Stimulated activated naive CD4-positive, alpha-beta T cell treated with Interleukin-2 at 50 U/mL for 16 hours (primary cell): ENCODE data around the gene DAAM1.

Experiments
- DNase-seq: peaks from one replicate; lab custom pipeline; 2025; lab: John Stamatoyannopoulos, UW

The DAAM1 gene

DNA sequence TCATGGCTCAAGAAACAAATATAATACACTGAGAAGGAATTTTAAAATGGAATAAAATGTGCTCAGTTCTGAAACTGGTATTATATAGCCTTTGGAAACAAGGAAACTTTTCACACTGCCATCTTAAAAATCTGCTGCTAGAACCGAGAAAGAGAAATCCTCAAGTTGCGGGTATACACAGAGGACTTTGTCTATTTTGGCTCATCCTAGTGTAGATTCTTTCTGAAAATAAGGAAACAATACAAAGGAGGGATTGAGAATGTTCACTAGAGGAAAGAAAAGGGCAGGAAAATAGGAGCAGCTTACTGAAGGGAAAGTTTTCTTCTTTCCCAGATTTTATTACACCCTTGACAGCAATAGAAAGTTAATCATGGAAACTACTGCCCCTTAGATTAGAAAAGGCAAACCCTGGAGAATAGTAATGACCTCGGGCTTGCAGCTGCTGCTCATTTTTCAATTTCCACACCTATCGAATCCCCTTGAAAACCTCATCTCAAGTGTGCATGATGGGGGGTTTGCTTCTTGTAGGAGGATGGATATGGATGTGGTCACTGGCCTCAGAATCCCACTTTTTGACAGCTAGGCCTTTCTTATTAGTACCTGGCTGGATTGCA, 104.6 kb downstream of the DAAM1 start:
- DNase-seq, result no peak

DNA sequence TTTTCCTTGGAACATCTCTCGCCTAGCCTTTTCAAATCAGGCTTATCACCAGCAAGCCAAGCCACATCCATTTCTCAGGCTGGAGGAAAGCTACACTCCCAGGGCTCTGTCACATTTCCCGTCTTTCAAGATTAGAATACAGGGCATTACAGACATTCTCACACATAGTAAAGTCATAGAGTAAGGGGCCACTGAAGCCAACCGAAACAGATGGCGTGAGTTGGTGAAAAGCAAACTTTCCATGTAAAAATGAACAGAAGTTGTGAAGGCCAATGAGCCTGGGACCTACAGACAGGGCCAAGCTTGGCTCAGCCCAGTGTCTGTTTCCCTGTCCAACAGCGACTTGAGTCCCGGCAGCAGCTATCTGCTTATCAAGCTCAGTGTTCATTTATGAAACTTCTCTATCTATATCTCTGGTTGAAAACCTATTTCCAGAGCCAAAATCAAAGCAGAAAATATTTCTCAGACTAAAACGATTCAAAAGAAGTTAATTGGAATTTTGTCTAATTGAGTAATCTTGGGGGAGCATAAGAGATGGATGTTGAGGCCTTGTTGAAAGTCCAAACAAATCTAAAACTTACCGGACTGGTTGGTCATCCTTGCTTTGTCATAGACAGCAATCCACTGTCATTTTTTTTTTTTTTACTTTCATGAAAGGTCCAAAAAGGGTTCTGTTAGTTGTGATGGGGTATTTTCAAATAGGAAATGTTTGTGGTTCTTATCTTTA, 105.6 kb downstream of the DAAM1 start:
- no peak for DNase-seq

DNA sequence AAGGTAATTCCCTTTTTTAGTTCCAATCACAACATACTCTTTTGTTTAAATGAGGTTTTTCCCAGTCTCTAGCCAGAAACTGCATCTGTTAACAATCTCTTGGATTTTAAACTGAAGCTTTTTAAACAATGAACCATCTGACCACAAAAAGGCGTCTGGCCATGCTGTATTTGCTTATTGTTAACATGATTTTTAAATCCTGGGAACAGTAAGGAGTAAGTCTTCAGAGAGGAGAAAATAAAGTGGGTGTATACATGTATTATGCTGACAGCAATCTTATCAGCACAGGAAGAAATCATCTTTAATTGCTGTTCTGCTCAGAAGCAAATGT, 106.2 kb downstream of the DAAM1 start:
- DNase-seq, result no peak

DNA sequence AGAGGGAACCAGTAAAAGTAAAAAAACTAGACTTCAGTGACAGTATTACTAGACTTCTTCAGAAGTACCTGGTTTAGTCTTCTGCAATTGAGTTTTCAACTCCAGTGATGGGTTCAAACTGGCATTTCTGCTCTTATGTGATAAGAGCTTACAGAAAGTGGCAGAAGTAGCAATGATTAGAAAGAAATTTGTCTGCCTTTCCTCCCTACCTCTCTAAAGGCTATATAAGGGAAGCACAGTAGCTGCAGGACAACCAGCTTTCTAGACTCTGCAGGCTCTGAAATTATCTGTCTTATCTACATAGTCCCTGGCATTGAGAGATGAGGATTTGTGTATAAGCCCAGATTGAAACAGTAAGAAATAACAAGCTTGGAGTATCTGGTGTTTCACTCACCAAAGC, 107.5 kb downstream of the DAAM1 start:
- no peak for DNase-seq

DNA sequence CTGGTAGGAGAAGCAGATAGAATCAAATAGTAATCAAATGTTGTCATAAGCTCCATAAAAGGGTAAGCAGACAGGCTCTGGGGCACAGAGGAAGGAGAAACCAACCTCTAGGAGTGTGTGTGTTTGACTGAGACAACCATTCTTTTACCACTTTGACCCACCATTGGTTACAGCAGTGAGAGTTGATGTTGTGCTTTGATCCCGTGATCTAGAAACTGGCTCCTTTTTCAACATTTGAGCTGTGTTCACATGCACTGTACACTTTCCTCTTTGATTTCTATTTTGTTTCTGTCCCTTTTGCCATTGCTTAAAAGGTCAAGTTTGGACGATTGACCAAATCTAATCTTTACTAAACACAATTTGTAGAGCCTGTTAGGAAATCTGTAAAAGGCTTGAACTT, 108.0 kb downstream of the DAAM1 start:
- DNase-seq, result no peak

DNA sequence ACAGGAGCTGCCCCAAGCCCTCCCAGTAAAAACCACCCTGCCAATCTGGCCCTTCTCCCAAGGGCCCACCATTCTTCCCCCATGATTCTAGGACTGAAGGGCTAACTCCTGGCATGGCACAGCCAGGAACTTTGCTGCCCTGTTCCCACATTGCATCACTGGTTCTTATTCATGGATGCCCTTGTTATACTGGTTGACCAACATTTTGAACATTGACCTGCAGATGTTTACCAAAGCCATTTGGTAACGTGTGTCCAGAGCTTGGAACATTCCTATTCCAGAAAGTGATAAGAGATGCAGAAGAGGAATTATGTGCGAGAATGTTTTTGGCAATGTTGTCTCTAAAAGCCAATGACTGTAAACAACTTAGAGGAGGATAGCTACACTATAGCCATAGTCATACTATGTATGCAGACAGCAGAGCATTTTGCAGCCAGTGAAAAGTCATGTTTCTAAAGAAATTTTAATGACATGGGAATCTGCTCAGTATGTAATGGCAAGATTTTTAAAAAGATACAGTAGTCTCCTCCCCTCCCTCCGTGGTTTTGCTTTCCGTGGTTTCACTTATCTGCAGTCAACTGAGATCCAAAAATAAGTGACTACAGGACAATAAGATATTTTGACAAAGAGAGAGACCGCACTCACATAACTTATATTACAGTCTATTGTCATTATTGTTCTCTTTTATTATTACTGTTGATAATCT, 108.8 kb downstream of the DAAM1 start:
- DNase-seq, result no peak

DNA sequence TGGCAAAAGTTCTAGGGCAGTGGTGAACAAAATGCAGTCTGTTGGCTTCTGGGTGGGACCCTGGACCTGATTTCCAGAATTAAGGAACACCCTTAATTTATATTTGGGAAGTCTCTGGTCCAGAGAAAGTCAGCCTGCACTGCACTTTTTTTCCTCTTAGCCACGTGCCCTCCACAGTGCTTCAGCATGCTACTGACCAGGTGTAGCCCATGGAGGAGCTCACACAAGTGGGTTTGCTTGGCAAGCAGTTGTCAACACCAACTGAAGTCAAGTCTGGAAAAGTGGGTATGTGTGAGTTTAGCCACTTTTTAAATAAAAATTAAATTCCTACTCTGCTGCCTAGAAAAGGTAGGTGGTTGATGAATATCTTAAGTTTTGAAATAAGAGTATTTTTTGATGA, 111.3 kb downstream of the DAAM1 start:
- no peak for DNase-seq

DNA sequence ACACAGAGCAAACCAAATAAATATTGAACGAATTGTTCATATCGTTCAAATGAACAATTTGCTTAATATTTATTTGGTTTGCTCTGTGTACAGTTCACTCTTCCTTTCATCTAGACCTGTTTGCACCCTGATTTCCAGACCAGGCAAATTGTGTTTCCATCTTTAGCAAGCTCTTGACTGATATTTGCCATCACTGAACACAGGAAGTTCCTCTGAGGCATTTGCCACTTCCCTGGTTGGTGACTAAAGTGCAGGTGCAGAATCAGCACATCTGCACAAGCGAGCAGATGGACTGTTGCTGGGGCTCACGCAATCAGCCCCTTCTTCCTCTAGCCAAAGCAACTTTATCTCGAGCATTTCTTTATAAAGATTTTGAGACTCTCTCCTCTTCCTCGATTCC, 112.9 kb downstream of the DAAM1 start:
- DNase-seq, result peak; percentile 2

DNA sequence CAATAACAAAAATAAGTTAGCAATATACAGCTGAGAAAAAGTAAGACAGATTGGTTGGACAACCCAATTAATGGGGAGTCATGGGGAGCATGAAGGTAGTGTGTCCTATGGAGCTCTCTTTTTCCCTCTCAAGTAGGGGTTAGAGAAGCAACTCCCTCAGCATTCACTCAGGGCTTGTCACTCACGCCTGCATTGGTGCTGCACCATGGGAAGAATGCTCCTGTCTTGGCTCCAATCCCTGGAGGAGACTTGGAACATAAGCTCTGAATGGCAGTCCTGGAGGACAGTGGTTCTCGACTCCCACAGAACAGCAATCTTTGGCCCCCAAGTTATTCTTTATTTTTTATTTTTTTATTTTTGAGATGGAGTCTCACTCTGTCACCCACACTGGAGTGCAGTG, 113.8 kb downstream of the DAAM1 start:
- no peak for DNase-seq

DNA sequence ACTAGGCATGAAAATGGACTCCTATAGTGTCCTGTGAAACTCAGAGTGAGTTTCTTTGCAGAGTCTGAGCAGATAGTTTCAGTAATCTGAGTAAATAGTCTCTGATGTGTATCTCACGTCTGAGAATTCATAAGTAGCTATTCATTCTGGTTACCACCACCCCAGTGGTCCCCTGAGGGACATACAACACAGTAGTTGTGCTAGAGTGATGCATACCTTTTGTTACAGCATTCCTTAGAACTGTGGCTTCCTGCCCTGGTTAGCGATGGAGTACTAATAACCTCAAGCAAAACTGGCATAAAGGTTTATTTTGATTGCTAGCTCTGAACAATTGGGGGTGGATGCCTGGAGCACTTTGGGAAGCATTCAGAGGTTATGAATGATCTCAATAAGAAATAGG, 114.7 kb downstream of the DAAM1 start:
- DNase-seq, result no peak

DNA sequence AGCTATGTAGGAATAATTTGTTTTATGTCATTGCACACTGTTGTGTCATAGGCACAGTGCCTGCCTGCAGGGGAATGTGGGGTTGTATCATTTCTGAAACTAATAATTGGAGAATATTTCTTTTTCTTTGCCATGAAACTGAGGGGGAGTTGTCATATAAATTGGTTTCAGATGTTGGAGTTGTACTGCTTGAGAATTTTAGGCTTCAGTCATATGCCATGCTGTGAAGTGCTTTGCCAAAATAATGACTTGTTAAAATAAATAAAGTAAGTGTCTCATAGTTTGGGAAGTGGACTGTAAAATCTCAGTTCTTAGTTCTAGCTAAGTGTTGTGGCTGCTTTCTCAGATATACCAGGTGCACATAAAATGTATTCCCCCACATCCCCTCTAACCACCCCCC, 116.8 kb downstream of the DAAM1 start:
- DNase-seq, result no peak

DNA sequence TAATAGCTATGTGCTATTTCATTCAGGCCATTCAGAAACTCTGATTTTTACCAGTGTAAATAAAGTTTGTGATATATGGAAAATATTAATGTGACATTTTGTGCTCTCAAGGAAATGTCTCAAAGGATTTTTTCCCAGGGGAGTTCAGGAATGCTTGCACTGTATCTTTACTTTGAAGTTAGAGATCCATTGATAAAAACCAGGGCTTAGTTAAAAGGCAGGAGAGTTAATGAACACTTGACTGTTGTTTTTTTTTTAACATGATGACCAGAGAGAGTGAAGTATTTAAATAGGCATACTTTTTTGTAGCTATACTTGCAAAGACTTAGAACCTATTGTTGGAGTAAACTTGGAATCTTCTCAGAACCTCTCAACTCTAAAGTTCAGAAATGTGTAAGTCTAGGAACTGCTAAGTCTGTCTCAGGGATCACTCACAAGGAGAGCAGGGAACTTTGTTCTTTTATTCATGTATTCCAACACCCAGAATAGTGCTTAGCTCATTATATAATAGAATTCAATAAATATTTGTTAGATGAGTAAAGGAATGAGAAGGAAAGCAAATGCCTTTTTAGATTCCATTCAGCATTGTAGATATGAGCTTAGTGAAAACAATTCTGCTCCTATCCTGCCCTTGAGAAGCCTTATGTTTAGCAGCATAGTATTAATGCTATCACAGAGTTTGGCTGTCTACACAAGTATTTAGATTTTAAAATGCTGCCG, 117.5 kb downstream of the DAAM1 start:
- no peak for DNase-seq

DNA sequence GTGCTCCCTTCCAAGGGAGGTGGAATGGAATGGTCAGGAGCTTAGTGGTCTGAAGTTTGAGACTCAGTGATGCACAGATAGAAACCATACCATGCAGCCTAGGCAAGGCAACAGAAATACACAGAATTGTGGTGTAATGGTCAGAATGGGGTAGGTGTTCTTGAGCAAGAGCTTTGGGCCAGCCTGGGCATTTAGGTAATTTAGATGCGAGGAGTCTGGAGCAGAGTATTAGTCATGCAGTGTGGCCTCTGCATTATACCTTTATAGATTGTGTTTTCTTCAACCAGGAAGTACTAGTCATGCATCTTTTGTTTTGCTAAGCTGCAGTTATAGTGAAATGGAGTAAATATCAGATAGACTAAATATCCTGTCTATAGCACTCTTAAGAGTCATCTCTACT, 118.3 kb downstream of the DAAM1 start:
- no peak for DNase-seq

DNA sequence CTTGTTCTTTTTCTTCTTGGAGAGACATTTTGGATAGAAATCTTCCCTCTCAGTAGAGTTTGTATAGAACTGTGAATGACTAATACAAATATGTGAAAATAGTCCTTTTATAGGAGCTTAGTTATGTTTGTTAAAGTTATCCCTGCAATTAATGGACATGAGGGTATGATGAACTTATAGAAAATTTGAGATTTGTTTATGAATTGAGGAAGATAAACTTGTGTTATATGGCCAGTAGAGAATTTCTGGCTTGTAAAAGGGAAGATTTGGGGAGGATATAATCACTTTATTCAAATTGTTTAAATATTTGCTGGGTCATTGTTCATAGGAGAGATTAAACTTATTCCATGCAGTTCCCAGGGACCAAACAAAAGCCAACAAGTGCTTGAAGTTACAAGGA, 119.6 kb downstream of the DAAM1 start:
- DNase-seq, result no peak

DNA sequence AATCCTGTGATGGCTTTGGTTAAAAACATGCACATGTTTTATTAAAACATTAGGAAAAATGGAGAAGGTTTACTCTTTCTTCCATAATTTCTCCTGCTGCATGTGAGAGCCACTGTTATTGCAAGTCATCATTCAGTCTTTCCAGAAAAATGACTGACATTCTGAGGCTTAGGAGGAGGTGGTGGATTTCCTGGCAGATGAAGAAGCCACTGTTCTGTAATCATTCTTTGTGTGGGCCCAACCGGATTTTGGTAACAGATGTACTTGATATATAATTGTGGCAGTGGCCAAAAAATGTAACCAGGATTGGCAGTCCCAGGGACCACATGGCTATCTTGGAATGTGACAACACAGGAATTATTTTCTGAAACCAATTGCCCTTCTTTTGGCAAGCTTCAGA, 120.2 kb downstream of the DAAM1 start:
- no peak for DNase-seq

DNA sequence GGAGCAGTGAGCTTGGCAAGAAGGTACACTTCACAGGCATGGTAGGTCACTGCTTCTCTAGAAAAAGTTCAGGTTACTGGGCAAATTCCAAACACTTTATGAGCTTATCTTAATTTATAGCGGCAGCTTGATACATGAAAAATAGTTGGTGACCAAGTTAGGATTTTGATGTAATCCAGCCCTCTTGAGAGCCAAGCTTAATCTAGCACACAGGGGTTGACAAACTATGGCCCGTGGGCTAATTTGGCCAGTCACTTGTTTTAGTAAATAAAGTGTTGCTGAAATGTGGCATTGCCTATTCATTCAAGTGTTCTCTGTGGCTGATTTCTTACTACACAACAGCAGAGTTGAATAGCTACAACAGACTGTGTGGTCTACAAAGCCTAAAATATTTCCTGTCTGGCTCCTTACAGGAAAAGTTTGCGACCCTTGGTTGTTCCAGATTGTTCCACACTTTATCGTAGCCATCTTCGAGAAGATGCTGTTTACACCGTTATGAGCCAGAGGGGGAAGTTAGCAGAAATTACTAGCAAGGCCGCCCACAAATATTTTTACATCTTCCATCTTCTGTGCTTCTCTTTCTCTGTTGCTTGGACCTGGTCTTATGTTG, 120.9 kb downstream of the DAAM1 start:
- no peak for DNase-seq

DNA sequence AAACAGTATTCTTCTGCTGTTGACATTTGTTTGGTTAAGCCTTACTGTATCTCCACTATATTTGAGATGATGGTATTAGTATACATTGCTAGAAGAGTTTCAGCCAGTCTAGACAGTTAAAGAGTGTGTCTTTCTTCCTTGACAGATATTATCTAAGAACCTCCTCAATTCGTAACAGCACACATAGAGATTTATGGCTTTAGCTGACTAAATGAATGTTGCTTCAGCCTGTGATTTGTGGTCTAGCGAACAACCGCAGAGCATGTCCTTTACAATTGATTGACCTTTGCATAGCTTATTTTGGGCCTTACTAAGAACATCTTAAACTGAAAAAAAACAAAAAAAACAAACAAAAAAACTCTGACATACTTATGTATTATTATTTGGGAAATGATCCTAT, 122.2 kb downstream of the DAAM1 start:
- DNase-seq, result no peak

DNA sequence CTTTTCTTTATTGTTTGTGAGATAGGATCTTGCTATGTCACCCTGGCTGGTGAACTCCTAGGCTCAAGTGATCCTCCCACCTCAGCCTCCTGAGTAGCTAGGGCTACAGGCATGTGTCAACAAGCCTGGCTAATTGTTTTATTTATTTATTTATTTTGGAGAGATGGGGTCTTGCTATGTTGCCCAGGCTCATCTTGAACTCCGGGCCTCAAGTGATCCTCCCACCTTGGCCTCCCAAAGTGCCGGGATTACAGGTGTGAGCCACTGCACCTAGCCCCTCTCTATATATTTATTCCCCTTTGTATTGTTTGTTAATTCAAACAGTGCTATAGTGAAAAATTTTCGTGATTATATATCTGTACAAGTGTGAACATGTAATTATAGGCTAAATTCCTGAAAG, 123.3 kb downstream of the DAAM1 start:
- DNase-seq, result no peak

DNA sequence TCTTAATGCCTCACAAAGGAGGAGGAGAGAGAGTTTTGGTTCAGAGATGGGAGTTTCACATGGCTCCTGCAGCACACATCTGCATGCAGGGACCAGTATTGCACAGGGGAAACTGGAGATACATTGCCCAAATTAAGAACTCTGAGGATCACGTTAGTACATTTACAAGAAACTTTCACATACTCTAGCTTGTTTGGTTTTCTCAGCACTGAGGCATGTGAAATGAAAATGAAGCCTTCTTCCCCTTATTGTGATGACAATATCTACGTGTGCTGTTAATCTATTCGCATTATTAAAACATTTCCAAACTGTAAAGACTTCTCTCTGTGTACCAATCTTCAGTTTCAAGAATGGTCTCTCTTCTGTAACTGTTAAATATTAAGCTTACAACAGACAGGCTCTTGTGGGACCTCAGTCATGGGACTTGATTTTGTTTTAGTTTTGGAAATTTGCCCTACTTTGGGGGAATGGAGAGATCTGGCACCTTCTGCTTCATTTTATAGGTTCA, 124.7 kb downstream of the DAAM1 start:
- DNase-seq, result no peak

DNA sequence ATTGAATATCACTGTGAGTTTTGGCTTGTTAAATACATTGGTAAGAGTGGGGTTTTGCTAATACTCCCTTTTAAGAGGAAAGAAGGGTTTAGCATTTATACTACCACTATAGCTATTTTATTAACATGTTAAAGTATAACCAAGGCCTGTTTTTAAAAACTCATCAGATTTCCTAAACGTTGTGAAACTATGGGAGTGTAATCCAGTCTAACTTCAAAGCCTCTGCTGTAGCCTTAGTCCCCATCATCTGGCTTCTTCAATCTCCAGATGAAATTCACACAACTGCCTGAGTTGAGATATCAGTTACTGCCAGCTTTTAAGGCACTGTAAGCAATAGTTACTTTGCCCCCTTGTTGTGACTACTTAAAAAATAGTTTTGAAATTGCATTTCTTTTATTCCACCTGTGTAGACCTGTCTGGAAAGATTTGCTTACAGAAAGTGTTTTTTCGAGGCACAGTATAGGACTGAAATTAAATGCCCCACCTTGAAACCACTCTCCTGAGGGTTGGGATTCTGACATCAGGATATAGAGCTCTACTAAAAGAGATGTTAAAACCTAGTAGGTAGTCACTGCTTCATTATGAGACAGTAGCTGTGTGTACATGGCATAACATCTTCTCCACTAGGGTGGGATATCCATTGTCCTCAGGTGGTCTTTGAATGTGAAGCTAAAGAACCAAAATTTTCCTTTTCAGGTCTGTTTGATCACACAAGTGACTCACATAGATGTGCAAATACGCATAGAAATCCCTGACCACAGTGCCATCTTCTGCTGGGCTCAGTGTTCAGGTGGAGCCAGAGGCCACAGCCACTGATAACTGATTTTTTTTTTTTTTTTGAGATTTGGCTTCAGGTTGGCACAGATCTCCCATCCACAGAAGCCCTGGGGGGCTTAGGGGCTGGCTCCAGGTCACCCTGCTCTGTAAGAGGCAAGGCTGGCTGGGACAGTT, 125.5 kb downstream of the DAAM1 start:
- DNase-seq, result no peak

DNA sequence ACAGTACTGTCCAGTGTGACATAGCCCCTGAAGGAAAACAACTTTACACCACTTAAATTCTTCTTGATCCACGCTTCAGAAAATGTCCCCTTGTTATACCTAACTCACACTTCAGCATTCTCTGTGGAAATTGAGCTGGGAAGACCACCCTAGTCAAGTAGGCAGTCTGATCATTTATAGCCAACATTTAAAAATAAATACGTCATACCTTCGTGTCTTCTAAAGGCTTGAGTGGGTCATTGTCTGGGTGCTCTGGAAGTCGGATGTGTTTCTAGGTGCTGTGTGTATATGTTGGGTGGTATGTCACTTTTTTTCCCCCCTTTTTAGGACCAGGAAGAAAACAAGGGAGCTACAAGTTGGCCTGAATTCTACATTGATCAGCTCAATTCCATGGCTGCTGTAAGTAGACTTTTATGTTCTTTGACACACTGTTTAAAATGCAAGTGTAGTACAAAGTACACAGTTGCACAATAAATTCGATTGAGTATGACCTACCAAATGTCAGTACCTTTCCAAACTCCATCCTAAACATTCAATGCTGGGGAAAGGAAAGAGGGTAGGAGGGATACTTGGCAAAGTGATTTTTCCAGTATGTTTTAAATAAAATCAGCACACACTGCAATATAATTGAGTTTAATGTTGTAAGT, 126.6 kb downstream of the DAAM1 start:
- no peak for DNase-seq
